GM12801 (cell line): ENCODE data around the gene TM9SF4.

Experiments
- CTCF ChIP-seq: IDR thresholded peaks from one replicate; pipeline ENCODE4 v1.5.1; 2011; ENCODE audit warnings: control low read depth; ENCODE audit not compliant: insufficient read length; ENCODE audit errors: extremely low read depth

TM9SF4 gene

GRCh38 chr20:32163951-32164350 is 54.4 kb downstream of the TM9SF4 start:
- TF ChIP-seq CTCF, result no peak

GRCh38 chr20:32164984-32165735 is 55.6 kb downstream of the TM9SF4 start:
- no peak for TF ChIP-seq CTCF

GRCh38 chr20:32165836-32166545 is 56.5 kb downstream of the TM9SF4 start:
- TF ChIP-seq CTCF, result no peak

GRCh38 chr20:32167552-32167951 is 58.0 kb downstream of the TM9SF4 start:
- no peak for TF ChIP-seq CTCF

- TF ChIP-seq CTCF, result no peak
Measured at GRCh38 chr20:32168184-32168910, 58.8 kb downstream of the TM9SF4 start.

- TF ChIP-seq CTCF, result no peak
Measured at GRCh38 chr20:32179515-32179914, 70.0 kb downstream of the TM9SF4 start.

- no peak for TF ChIP-seq CTCF
Measured at GRCh38 chr20:32179934-32180333, 70.4 kb downstream of the TM9SF4 start.
